BLaER1 treated with 17β-estradiol and CSF1 and Interleukin-3, amounts not matched to agents 10 nM and 100 nM (cell line): ENCODE data around the gene TNK2.
"Not testable (repeated sequence)": the region's sequence is repeated elsewhere in the genome, so short reads cannot be mapped to it uniquely, and the experiment has no call there.

Experiments
- H3K27ac ChIP-seq, 11 experiments: shearing (Covaris generic); formaldehyde crosslinking; 2 replicates each; pipeline ENCODE4 v1.8.1; 2022
- H3K27me3 ChIP-seq, 11 experiments: shearing (Covaris generic); formaldehyde crosslinking; 2 replicates each; pipeline ENCODE4 v1.8.1; 2022
- H3K36me3 ChIP-seq, 11 experiments: shearing (Covaris generic); formaldehyde crosslinking; 2 replicates each; pipeline ENCODE4 v1.8.1; 2022
- H3K4me1 ChIP-seq, 10 experiments: shearing (Covaris generic); formaldehyde crosslinking; 2 replicates each; pipeline ENCODE4 v1.8.1; 2022
- H3K4me2 ChIP-seq, 11 experiments: shearing (Covaris generic); formaldehyde crosslinking; 2 replicates each; pipeline ENCODE4 v1.8.1; 2022
- H3K4me3 ChIP-seq, 10 experiments: shearing (Covaris generic); formaldehyde crosslinking; 2 replicates each; pipeline ENCODE4 v1.8.1; 2022
- H3K9ac ChIP-seq, 11 experiments: shearing (Covaris generic); formaldehyde crosslinking; 2 replicates each; pipeline ENCODE4 v1.8.1; 2022
- H3K9me3 ChIP-seq, 11 experiments: shearing (Covaris generic); formaldehyde crosslinking; replicated peaks in 1 of 11; 2 replicates each; pipeline ENCODE4 v1.8.1; 2022
- H4K20me1 ChIP-seq, 11 experiments: shearing (Covaris generic); formaldehyde crosslinking; 2 replicates each; pipeline ENCODE4 v1.8.1; 2022
- Cebpa-rat ChIP-seq, 11 experiments: shearing (Covaris generic); IDR thresholded peaks; 2 replicates each; pipeline ENCODE4 v1.8.1; 2022

TNK2 gene

GRCh38 chr3:195872097-195872496, 36.3 kb downstream of the TNK2 start:
- Histone ChIP-seq H3K36me3 (peaks cover 44 to 87% (median 67%) of the 10 kb centered on the region in 11 experiments), H3K4me2 (no peak overlapping the region), H3K27ac (no peak overlapping the region), H3K27me3 (no peaks in the 10 kb centered on the region), H3K4me1 (peaks cover 9 to 21% (median 11%) of the 10 kb centered on the region in 10 experiments), H3K4me3 (no peak overlapping the region), H3K9ac (no peak overlapping the region), H3K9me3 (no peaks in the 10 kb centered on the region), H4K20me1 (peaks cover 5 to 88% (median 31%) of the 10 kb centered on the region in 11 experiments; a peak in 18 of 22 replicates)
- TF ChIP-seq Cebpa-rat (IDR thresholded peaks at IDR 0.05) = no peak

DNA sequence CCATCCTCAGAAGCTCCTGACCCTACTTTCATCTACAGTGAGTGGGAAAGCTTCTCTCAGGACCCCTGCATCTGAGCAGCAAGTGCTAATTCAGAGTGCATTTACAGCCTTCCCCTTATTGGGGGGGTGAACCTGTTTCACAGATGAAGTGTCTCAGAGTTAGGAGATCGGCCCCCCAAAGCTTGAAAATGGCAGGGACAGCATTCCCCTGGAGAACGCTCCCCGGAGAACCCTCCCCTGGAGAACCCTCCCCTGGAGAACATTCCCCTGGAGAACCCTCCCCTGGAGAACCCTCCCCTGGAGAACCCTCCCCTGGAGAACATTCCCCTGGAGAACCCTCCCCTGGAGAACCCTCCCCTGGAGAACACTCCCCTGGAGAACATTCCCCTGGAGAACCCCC, 36.7 kb downstream of the TNK2 start:
- not testable (repeated sequence) for H3K27me3 ChIP-seq, H3K4me2 ChIP-seq, H3K27ac ChIP-seq, H3K4me3 ChIP-seq, H3K9me3 ChIP-seq, H3K9ac ChIP-seq
- Histone ChIP-seq H3K36me3 (peaks cover 46 to 87% (median 67%) of the 10 kb centered on the region in 11 experiments), H4K20me1 (peaks cover under 1 to 88% (median 28%) of the 10 kb centered on the region in 11 experiments; a peak in 18 of 22 replicates), H3K4me1 (peaks cover 4 to 17% (median 7%) of the 10 kb centered on the region in 10 experiments)

DNA sequence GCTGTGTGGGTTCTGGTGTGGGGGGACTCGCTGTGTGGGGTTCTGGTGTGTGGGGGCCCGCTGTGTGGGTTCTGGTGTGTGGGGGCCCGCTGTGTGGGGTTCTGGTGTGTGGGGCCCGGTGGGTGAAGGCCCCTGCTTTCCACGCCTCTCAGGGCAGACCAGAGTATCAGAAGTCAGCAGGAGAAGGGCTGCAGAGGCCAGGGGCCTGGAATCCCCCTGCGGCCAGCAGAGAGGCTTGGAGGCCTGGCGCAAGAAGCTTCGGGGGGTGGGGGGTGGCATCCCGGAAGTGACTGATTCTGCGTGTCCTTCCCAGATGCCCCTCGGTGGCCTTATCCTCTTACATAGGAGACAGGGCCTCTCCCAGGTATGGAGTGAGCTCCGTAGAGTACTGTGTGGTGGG, 37.4 kb downstream of the TNK2 start:
- Histone ChIP-seq H3K4me2 (no peak overlapping the region), H3K27ac (no peak overlapping the region), H3K27me3 (no peaks in the 10 kb centered on the region), H3K36me3 (peaks cover 44 to 87% (median 71%) of the 10 kb centered on the region in 11 experiments), H3K9me3 (no peaks in the 10 kb centered on the region), H3K4me3 (no peak overlapping the region), H3K4me1 (peaks cover 0 to 10% (median 0%) of the 10 kb centered on the region in 10 experiments; a peak in 7 of 20 replicates), H3K9ac (no peak overlapping the region), H4K20me1 (peaks cover 0 to 88% (median 22%) of the 10 kb centered on the region in 11 experiments; a peak in 15 of 22 replicates)
- no peak for TF ChIP-seq Cebpa-rat (IDR thresholded peaks at IDR 0.05)

DNA sequence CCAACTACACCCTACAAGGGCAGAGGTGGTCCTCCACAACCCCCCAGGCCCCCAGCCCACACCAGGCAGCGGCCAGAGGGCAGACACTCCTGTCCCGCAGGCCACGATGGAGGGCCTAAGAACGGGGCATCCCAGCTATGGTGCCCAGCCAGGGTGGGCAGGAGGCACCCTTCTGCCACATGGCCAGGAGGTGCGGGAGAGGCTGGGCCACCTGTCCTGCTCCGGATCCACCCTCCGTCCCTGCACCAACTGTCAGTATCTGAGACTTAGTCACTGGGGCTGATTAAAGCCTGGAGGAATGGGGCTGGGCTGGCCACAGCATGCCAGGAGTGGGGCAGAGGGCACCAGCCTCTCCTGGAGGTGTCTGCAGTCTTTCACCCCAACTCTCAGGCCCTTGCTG, 37.9 kb downstream of the TNK2 start:
- peaks cover 48 to 87% (median 71%) of the 10 kb centered on the region in 11 experiments for H3K36me3 ChIP-seq
- no peak overlapping the region for H3K27ac ChIP-seq
- H3K9ac ChIP-seq = no peak overlapping the region
- no peak overlapping the region for H3K4me3 ChIP-seq
- H3K27me3 ChIP-seq = no peaks in the 10 kb centered on the region
- no peak overlapping the region for H3K4me2 ChIP-seq
- peaks cover 0 to 88% (median 17%) of the 10 kb centered on the region in 11 experiments; a peak in 14 of 22 replicates for H4K20me1 ChIP-seq
- H3K4me1 ChIP-seq = peaks cover 0 to 5% (median 0%) of the 10 kb centered on the region in 10 experiments; a peak in 2 of 20 replicates
- no peaks in the 10 kb centered on the region for H3K9me3 ChIP-seq
- TF ChIP-seq Cebpa-rat (IDR thresholded peaks at IDR 0.05) = no peak

DNA sequence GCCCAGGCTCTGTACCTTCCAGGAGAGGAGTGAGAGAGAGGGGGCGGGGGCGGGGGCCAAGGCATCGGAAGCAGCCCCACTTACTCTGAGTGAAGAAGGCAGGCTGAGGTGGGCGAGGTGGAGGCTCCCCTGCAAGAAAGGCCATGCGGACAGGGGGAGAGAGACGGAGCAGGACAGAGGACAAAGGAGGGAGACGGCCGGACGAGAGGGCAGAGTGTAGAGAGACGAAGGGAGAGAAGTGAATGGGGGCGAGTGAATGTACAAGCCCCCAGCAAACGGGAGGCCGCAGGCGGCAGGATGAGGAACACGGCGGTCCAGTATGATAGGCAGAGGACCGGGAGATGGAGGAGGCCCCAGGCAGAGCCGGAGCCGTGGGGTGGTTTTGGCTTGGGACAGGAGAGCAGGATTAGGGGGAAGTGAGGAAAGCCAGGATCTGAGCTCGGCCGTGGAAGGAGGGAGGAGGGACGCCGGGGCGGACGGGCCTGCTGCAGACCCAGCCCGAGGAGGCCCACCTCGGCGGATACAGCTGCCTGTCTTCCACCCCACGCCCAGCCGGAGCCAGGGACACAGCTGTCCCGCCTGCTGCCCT, 38.8 kb downstream of the TNK2 start:
- no peak for TF ChIP-seq Cebpa-rat (IDR thresholded peaks at IDR 0.05)
- H3K9ac ChIP-seq = no peak overlapping the region
- H4K20me1 ChIP-seq = peaks cover 0 to 88% (median 15%) of the 10 kb centered on the region in 11 experiments; a peak in 14 of 22 replicates
- H3K27me3 ChIP-seq = no peaks in the 10 kb centered on the region
- H3K36me3 ChIP-seq = peaks cover 50 to 90% (median 74%) of the 10 kb centered on the region in 11 experiments
- peaks cover 0 to 4% (median 0%) of the 10 kb centered on the region in 10 experiments; a peak in 1 of 20 replicates for H3K4me1 ChIP-seq
- no peak overlapping the region for H3K4me2 ChIP-seq
- H3K9me3 ChIP-seq = no peaks in the 10 kb centered on the region
- no peak overlapping the region for H3K27ac ChIP-seq
- H3K4me3 ChIP-seq = no peak overlapping the region

GRCh38 chr3:195868866-195869412, 39.4 kb downstream of the TNK2 start:
- Histone ChIP-seq H3K27me3 (no peaks in the 10 kb centered on the region), H3K9ac (no peak overlapping the region), H3K4me3 (no peak overlapping the region), H3K4me1 (peaks cover 0 to 2% (median 0%) of the 10 kb centered on the region in 10 experiments; a peak in 1 of 20 replicates), H3K9me3 (no peaks in the 10 kb centered on the region), H3K4me2 (no peak overlapping the region), H3K27ac (no peak overlapping the region), H4K20me1 (peaks cover 0 to 86% (median 11%) of the 10 kb centered on the region in 11 experiments; a peak in 14 of 22 replicates), H3K36me3 (peaks cover 52 to 92% (median 78%) of the 10 kb centered on the region in 11 experiments)
- TF ChIP-seq Cebpa-rat (IDR thresholded peaks at IDR 0.05) = no peak

DNA sequence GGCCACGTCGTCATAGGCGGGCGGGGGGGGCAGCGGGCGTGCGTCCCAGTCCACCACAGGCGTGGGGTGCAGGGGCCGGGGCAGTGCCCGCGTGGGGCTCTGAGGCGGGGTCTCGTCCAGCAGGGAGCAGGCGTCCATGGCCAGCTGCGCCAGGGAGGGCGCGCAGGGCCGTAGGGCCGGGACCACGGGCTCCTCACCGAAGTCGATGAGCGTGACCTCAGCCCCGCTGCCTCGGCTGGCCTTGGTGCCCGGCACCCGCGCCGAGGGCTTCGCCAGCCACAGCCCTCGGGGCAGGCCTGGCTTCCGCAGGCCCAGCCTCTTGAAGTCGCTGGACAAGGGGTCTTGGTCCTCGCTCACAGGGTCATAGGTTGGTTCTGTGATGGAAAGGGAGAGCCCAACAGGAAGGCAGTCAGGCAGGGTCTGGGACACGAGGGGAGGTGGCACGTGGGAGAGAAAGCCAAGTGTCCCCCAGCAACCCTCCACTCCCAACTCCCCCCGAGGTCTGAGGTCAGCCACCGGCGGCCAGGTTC, 40.0 kb downstream of the TNK2 start:
- H3K4me3 ChIP-seq = no peak overlapping the region
- H3K4me1 ChIP-seq = no peaks in the 10 kb centered on the region
- no peaks in the 10 kb centered on the region for H3K27me3 ChIP-seq
- H3K4me2 ChIP-seq = no peak overlapping the region
- no peak overlapping the region for H3K9ac ChIP-seq
- H3K27ac ChIP-seq = no peak overlapping the region
- H3K36me3 ChIP-seq = peaks cover 57 to 94% (median 83%) of the 10 kb centered on the region in 11 experiments
- no peaks in the 10 kb centered on the region for H3K9me3 ChIP-seq
- no peak for TF ChIP-seq Cebpa-rat (IDR thresholded peaks at IDR 0.05)
- peaks cover 0 to 86% (median 9%) of the 10 kb centered on the region in 11 experiments; a peak in 11 of 22 replicates for H4K20me1 ChIP-seq

DNA sequence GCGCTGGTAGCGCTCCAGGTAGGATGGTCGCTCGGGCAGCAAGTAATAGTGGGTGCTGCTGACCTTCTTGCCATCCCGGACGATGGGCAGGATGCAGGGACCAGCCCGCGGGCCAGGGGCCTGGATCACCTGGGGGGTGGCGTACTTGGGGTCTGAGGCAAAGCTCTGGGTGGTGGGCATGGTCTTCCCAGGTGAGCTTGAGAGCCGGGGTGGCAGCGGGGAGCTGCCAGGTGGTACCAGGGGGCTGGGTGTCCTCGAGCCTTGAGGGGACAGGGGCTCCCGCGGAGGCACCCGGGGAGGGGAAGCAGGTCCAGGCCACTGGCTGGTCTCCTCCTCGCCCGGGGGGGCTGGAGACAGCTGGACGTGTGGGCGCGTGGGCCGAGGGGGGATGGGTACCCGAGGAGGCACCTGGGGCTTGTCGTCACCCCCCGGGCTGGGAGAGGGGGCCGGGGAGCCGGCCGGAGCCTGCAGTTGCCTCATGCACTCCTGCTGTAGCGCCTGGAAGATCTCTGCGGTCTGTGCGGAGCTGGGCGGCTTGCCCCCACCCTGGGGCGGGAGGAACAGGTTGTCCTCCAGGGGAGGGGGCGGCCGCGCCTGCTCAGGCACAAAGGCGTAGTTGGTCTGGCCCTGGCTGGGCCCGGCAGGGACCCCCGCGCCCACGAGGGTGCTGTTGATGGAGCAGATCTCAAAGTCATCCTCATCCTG, 40.6 kb downstream of the TNK2 start:
- Histone ChIP-seq H3K9me3 (no peaks in the 10 kb centered on the region), H3K4me2 (no peak overlapping the region), H3K9ac (no peak overlapping the region), H3K4me1 (no peaks in the 10 kb centered on the region), H4K20me1 (peaks cover 0 to 85% (median 8%) of the 10 kb centered on the region in 11 experiments; a peak in 11 of 22 replicates), H3K27ac (no peak overlapping the region), H3K4me3 (no peak overlapping the region), H3K36me3 (peaks cover 58 to 94% (median 86%) of the 10 kb centered on the region in 11 experiments), H3K27me3 (no peaks in the 10 kb centered on the region)
- TF ChIP-seq Cebpa-rat (IDR thresholded peaks at IDR 0.05) = no peak
